Measurements from ENCODE around the gene SYCP2L. TPM values are rescaled to one million over a fixed set of nuclear protein-coding genes. Genes with fewer than 3 reads are reported as not detected.

Gene SYCP2L
- total and polyA plus RNA-seq, 9 of the 15 experiments (the other 6 are each of a cell fraction or from before 2014, with no cell fraction given), result 12.4 to 46.9 (median 22.0) TPM

DNA sequence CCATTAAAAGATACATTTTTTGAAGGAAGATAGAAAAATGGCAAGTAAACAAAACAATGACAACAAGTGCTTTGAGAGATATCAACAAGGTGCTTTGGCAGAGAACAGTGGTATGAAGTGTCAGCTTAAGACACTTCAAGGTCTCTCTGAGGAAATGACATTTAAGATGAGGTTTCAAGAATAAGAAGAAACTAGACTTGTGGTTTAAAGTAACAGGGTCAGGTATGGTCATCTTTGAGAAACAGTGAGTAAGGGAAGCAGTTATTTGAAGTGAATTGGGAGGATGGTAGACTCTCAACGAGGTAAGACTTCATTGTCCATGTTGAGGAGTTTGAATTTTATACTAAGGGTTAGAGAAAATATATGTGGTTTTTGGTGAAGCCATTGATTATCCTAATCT, 77.8 kb downstream of the SYCP2L start:
- H3K4me1 ChIP-seq (replicated peaks in 1 of 2; ENCODE audit: control insufficient read depth in 2 of 2, insufficient read depth in 2 of 2, low read length in 2 of 2), result no peaks in the 10 kb centered on the region
- H2AFZ ChIP-seq (ENCODE audit: low read depth, low read length), result no peak overlapping the region
- ATAC-seq, result no peak
- no peaks in the 10 kb centered on the region for H3K9me3 ChIP-seq (replicated peaks; ENCODE audit: control insufficient read depth, insufficient read depth, low read depth, low read length)
- H3K9ac ChIP-seq (ENCODE audit: insufficient read depth in 1 of 2, low read depth in 2 of 2, low read length in 2 of 2), result no peak overlapping the region
- H3K9me1 ChIP-seq (ENCODE audit: control insufficient read depth, insufficient read depth, low read length), result no peaks in the 10 kb centered on the region
- BruUV-seq (replicated peaks), result no TSS peak
- no peak overlapping the region for H3K4me2 ChIP-seq (ENCODE audit: insufficient read depth, low read length)
- CTCF ChIA-PET (ENCODE audit: low intra/inter-chr PET ratio), result no interaction called here
- no peaks in the 10 kb centered on the region for H4K20me1 ChIP-seq (replicated peaks; ENCODE audit: control insufficient read depth, insufficient read depth, low read length)
- peaks cover 21% of the 10 kb centered on the region; the same call in 2 of the 3 replicates for H3K36me3 ChIP-seq (ENCODE audit: control insufficient read depth, insufficient read depth, low read length)
- no peak overlapping the region for H3K4me3 ChIP-seq
- POLR2A ChIA-PET, result no interaction called here
- intact Hi-C loops (cut with micrococcal nuclease), result no loop called here
- H3K27me3 ChIP-seq (ENCODE audit: control insufficient read depth in 2 of 2, insufficient read depth in 2 of 2, low read length in 2 of 2), result no peaks in the 10 kb centered on the region
- no peak for FAIRE-seq
- no peak overlapping the region for H3K27ac ChIP-seq (ENCODE audit: extremely low read depth, low read depth, low read length)
- no peak for DNase-seq (ENCODE audit: extremely low read depth in 1 of 4, low spot score in 3 of 4)
- in situ Hi-C loops (cut with MboI), result loop anchor here (25.0 kb wide), 1 partner anchor 523 kb away; no protein-coding TSS in a partner anchor
- no peaks in the 10 kb centered on the region for H3K79me2 ChIP-seq (ENCODE audit: control insufficient read depth, insufficient read depth, low read length)
- TF ChIP-seq SP2 (IDR thresholded peaks at IDR 0.05; ENCODE audit: extremely low read depth, low read depth, low read length, poor library complexity, severe bottlenecking) (no peak), MYBL2 (IDR thresholded peaks at IDR 0.05; ENCODE audit: low read depth) (no peak), MYBL2 (CRISPR knock-in tag; IDR thresholded peaks at IDR 0.05; ENCODE audit: borderline replicate concordance) (no peak), ZNF165 (CRISPR knock-in tag; IDR thresholded peaks at IDR 0.05; ENCODE audit: borderline replicate concordance) (no peak), HSF4 (CRISPR knock-in tag; IDR thresholded peaks at IDR 0.05; ENCODE audit: borderline replicate concordance) (no peak), RHOXF2B (CRISPR knock-in tag; conservative IDR thresholded peaks at IDR 0.05) (no peak), TEAD4 (IDR thresholded peaks at IDR 0.05; ENCODE audit: low read length) (no peak), TEAD4 (CRISPR knock-in tag; IDR thresholded peaks at IDR 0.05; ENCODE audit: borderline replicate concordance) (no peak), ZKSCAN8 (CRISPR knock-in tag; IDR thresholded peaks at IDR 0.05) (no peak), PRPF4 (IDR thresholded peaks at IDR 0.05; ENCODE audit: insufficient read depth, low read depth, low read length, poor library complexity, severe bottlenecking) (no peak), ZNF140 (CRISPR knock-in tag; IDR thresholded peaks at IDR 0.05) (no peak), SMARCA5 (IDR thresholded peaks at IDR 0.05) (no peak)
- 50% methylated on average over 1 of the region's 1 CpG for WGBS (ENCODE audit: insufficient coverage, low coverage, missing lambda C conversion rate)
